CD14-positive monocyte (primary cell): ENCODE measurements around the gene EIF4G2. TPM values are rescaled to one million over a fixed set of nuclear protein-coding genes. Genes with fewer than 3 reads are reported as not detected.

ENCODE experiments used
- DNase-seq, 3 donors: peaks; one replicate each; pipeline ENCODE4 v3.0.0-alpha.2; 2011 to 2022
- H2AFZ ChIP-seq: 2 replicates; pipeline ENCODE4 v1.6.0; 2012; ENCODE audit warnings: mild to moderate bottlenecking, low read depth, low read length, inconsistent platforms; ENCODE audit not compliant: insufficient read depth, poor library complexity, severe bottlenecking
- H3K27ac ChIP-seq, 2 donors: 1 replicate in 1 of 2; 2 replicates in 1 of 2; pipeline ENCODE4 v1.5.1; 2012 to 2013; ENCODE audit warnings: low read length in 2 of 2, control low read depth in 1 of 2, inconsistent platforms in 1 of 2, low read depth in 1 of 2, mild to moderate bottlenecking in 1 of 2
- H3K27me3 ChIP-seq, 2 donors: one replicate each; pipeline versions ENCODE4 v1.6.0 to v1.6.1; 2011 to 2013; ENCODE audit warnings: low read length in 2 of 2; ENCODE audit not compliant: control insufficient read depth in 2 of 2, insufficient read depth in 2 of 2
- H3K36me3 ChIP-seq, 2 donors: replicated peaks in 1 of 2; 1 replicate in 1 of 2; 2 replicates in 1 of 2; pipeline versions ENCODE4 v1.5.1 to v1.6.1; 2012 to 2013; ENCODE audit warnings: low read length in 2 of 2, control low read depth in 1 of 2, inconsistent platforms in 1 of 2, mild to moderate bottlenecking in 1 of 2; ENCODE audit not compliant: insufficient read depth in 2 of 2, control insufficient read depth in 1 of 2
- H3K4me1 ChIP-seq, 2 donors: 1 replicate in 1 of 2; 2 replicates in 1 of 2; pipeline versions ENCODE4 v1.5.1 to v1.6.1; 2012 to 2013; ENCODE audit warnings: low read length in 2 of 2, control low read depth in 1 of 2, inconsistent platforms in 1 of 2, mild to moderate bottlenecking in 1 of 2, moderate library complexity in 1 of 2; ENCODE audit not compliant: insufficient read depth in 2 of 2, control insufficient read depth in 1 of 2
- H3K4me2 ChIP-seq: replicated peaks from 2 replicates; pipeline ENCODE3; 2012; ENCODE audit warnings: low read length, moderate library complexity, mild to moderate bottlenecking; ENCODE audit not compliant: poor library complexity, severe bottlenecking; ENCODE audit errors: extremely low read depth
- H3K4me3 ChIP-seq, 3 experiments: fragments of 200-600 bp in 1 of 3; sonication (generic) in 1 of 3; replicated peaks in 1 of 3; 1 replicate in 2 of 3; 2 replicates in 1 of 3; pipeline ENCODE4 v1.5.1; 2011 to 2013; ENCODE audit warnings: low read length in 3 of 3, mild to moderate bottlenecking in 3 of 3, control low read depth in 2 of 3, low read depth in 2 of 3, inconsistent platforms in 1 of 3, moderate library complexity in 1 of 3
- H3K79me2 ChIP-seq: 2 replicates; pipeline ENCODE4 v1.6.0; 2012; ENCODE audit warnings: mild to moderate bottlenecking, control low read depth, inconsistent platforms, low read length, moderate library complexity; ENCODE audit not compliant: insufficient read depth
- H3K9ac ChIP-seq: 2 replicates; pipeline ENCODE4 v1.6.0; 2017; ENCODE audit warnings: low read length, mild to moderate bottlenecking; ENCODE audit not compliant: insufficient read depth, poor library complexity, severe bottlenecking
- H3K9me3 ChIP-seq, 2 donors: replicated peaks in 1 of 2; 1 replicate in 1 of 2; 2 replicates in 1 of 2; pipeline versions ENCODE4 v1.5.1 to v1.6.1; 2012 to 2013; ENCODE audit warnings: low read length in 2 of 2, control low read depth in 1 of 2; ENCODE audit not compliant: control insufficient read depth in 1 of 2, insufficient read depth in 1 of 2
- H4K20me1 ChIP-seq: 2 replicates; pipeline ENCODE4 v1.6.0; 2012; ENCODE audit warnings: mild to moderate bottlenecking, low read length, control low read depth, moderate library complexity; ENCODE audit not compliant: insufficient read depth
- H3K27ac Mint-ChIP-seq, 7 donors: one replicate each; pipeline ENCODE4 v1.8.0; 2020; ENCODE audit warnings: mild to moderate bottlenecking in 7 of 7, mixed read lengths in 7 of 7, moderate library complexity in 6 of 7, inconsistent platforms in 2 of 7
- H3K27me3 Mint-ChIP-seq, 3 donors: one replicate each; pipeline ENCODE4 v1.8.0; 2021 to 2022; ENCODE audit warnings: low read depth in 3 of 3, mild to moderate bottlenecking in 3 of 3, mixed read lengths in 3 of 3, moderate library complexity in 3 of 3, inconsistent platforms in 1 of 3
- H3K36me3 Mint-ChIP-seq, 2 donors: one replicate each; pipeline ENCODE4 v1.8.0; 2020; ENCODE audit warnings: mixed read lengths in 2 of 2, inconsistent platforms in 1 of 2, mild to moderate bottlenecking in 1 of 2
- H3K4me1 Mint-ChIP-seq: one replicate; pipeline ENCODE4 v1.8.0; 2020; ENCODE audit warnings: mild to moderate bottlenecking, mixed read lengths
- H3K4me3 Mint-ChIP-seq, 2 donors: one replicate each; pipeline ENCODE4 v1.8.0; 2020; ENCODE audit warnings: mild to moderate bottlenecking in 2 of 2, mixed read lengths in 2 of 2, moderate library complexity in 1 of 2
- H3K9me3 Mint-ChIP-seq, 7 donors: one replicate each; pipeline ENCODE4 v1.8.0; 2020 to 2022; ENCODE audit warnings: mixed read lengths in 7 of 7, mild to moderate bottlenecking in 6 of 7, moderate library complexity in 6 of 7, inconsistent platforms in 2 of 7
- WGBS: methylation state at CpG from one replicate; pipeline ENCODE4 v1.1.5; 2013; ENCODE audit warnings: missing lambda C conversion rate; ENCODE audit not compliant: insufficient coverage; 5-methylcytosine and 5-hydroxymethylcytosine counted together
- intact Hi-C, 2 donors: fragments of 100-400 bp; cut with micrococcal nuclease; formaldehyde crosslinking; loops; one replicate each; pipeline versions ENCODE4 v1.15.0 to v1.15.1; 2023
- polyA plus RNA-seq, 3 donors: library from polyadenylated mRNA; depleted of rRNA in 1 of 3; unstranded in 2 of 3; stranded (reverse) in 1 of 3; fragments of 300-500 nt in 2 of 3; fragments of >200 nt in 1 of 3; fragmentation: Illumina TruSeq in 2 of 3; gene quantifications; 1 replicate in 2 of 3; 2 replicates in 1 of 3; pipeline ENCODE4 v1.2.3, GENCODE V29; 2012 to 2021
- TF ChIP-seq, protein P1 (sequence below): fragments of 200-600 bp; IDR thresholded peaks from one replicate; pipeline ENCODE4 v1.8.0; 2022; ENCODE audit warnings: antibody characterized with exemption, mild to moderate bottlenecking

The EIF4G2 gene
- polyA plus RNA-seq, 3 donors, result 334 to 439 (median 386) TPM

DNA sequence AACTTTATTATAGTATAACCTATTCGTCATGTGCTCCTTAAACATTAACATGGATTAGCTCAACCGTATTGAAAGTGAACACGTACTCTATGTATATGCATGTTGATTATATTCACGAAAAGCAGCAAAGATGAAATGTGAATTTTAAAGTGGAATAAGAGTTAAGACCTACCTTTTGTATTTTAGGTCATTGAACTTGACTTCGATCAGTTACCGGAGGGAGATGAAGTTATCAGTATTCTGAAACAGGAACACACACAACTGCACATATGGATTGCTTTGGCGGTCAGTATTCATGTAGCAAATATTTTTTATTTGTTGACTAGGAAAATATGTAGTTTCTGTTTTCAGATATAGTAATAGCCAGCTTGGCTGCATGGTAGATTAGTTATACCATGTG lies 56.2 kb downstream of the EIF4G2 start:
- Histone ChIP-seq H3K27me3 (no peaks in the 10 kb centered on the region), H3K4me2 (peak overlapping the region; percentile 80), H3K9ac (no peak overlapping the region), H2AFZ (no peak overlapping the region), H3K4me3 (peak overlapping the region in 1 of 3 experiments; percentile 89), H3K27ac (no peak overlapping the region), H3K79me2 (peaks cover 21% of the 10 kb centered on the region), H3K36me3 (peaks cover 39 to 45% of the 10 kb centered on the region in 2 donors), H4K20me1 (peaks cover 3% of the 10 kb centered on the region), H3K4me1 (peaks cover 18 to 21% of the 10 kb centered on the region in 2 donors), H3K9me3 (no peaks in the 10 kb centered on the region)
- no peak for DNase-seq
- Mint-ChIP-seq H3K4me3 (peak overlapping the region in 1 of 2 donors; percentile 30), H3K27ac (no peak overlapping the region), H3K36me3 (peaks cover 22 to 25% of the 10 kb centered on the region in 2 donors), H3K4me1 (peaks cover 21% of the 10 kb centered on the region), H3K9me3 (no peaks in the 10 kb centered on the region), H3K27me3 (no peaks in the 10 kb centered on the region)
- 100% methylated on average over 1 of the region's 7 CpGs for WGBS
- TF ChIP-seq, protein P1, sequence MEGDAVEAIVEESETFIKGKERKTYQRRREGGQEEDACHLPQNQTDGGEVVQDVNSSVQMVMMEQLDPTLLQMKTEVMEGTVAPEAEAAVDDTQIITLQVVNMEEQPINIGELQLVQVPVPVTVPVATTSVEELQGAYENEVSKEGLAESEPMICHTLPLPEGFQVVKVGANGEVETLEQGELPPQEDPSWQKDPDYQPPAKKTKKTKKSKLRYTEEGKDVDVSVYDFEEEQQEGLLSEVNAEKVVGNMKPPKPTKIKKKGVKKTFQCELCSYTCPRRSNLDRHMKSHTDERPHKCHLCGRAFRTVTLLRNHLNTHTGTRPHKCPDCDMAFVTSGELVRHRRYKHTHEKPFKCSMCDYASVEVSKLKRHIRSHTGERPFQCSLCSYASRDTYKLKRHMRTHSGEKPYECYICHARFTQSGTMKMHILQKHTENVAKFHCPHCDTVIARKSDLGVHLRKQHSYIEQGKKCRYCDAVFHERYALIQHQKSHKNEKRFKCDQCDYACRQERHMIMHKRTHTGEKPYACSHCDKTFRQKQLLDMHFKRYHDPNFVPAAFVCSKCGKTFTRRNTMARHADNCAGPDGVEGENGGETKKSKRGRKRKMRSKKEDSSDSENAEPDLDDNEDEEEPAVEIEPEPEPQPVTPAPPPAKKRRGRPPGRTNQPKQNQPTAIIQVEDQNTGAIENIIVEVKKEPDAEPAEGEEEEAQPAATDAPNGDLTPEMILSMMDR, result no peak
- intact Hi-C loops, result no loop called here

DNA sequence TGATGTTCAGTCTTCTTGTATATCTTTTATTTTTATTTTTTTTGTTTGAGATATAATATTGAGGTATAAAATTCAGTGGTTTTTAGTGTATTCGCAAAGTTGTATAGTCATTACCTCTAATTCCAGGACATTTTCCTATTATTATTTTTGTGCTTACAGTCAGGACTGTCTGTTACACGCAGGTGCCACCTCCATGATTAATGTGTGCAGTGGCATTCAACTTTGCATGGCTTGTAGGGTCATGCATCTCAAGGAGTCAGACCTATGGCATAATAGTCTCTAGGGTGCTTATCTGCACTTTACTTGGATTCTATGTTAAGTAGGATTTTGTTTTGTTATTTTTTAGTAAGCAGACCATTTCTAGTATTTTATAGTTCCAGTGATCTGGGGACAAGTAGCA lies 56.7 kb downstream of the EIF4G2 start:
- Histone ChIP-seq H2AFZ (peak overlapping the region; percentile 92), H3K4me2 (peak overlapping the region; percentile 80), H4K20me1 (peaks cover 3% of the 10 kb centered on the region), H3K4me3 (peak overlapping the region; percentile 69 to 93 (median 89)), H3K36me3 (peaks cover 35 to 40% of the 10 kb centered on the region in 2 donors), H3K27ac (peak overlapping the region in 1 of 2 donors; percentile 82), H3K9me3 (no peaks in the 10 kb centered on the region), H3K9ac (no peak overlapping the region), H3K27me3 (no peaks in the 10 kb centered on the region), H3K4me1 (peaks cover 18 to 21% of the 10 kb centered on the region in 2 donors), H3K79me2 (peaks cover 21% of the 10 kb centered on the region)
- H3K27me3 Mint-ChIP-seq, result no peaks in the 10 kb centered on the region
- intact Hi-C loops, result no loop called here
- peaks cover 21% of the 10 kb centered on the region for H3K4me1 Mint-ChIP-seq
- peak overlapping the region in 4 of 7 donors; percentile 91 to 96 (median 94) for H3K27ac Mint-ChIP-seq
- no peak for DNase-seq
- H3K4me3 Mint-ChIP-seq, result peak overlapping the region; percentile 97 to 98
- peaks cover 22 to 25% of the 10 kb centered on the region in 2 donors for H3K36me3 Mint-ChIP-seq
- H3K9me3 Mint-ChIP-seq, result no peaks in the 10 kb centered on the region
- WGBS, result no CpG with 5 or more reads among the region's 2 CpGs
- TF ChIP-seq, protein P1, result no peak
